ENCODE results near the gene LRRC4. TPM values are rescaled to one million over a fixed set of nuclear protein-coding genes. Genes with fewer than 3 reads are reported as not detected.

The LRRC4 gene
- total RNA-seq, 6 donors from 2014 or later = 3.9 to 23.3 (median 11.1) TPM

- H3K27ac ChIP-seq = no peak overlapping the region
- peaks cover 10 to 35% (median 24%) of the 10 kb centered on the region in 4 donors for H3K4me1 ChIP-seq
- TF ChIP-seq CTCF (IDR thresholded peaks at IDR 0.05) (no peak), POLR2AphosphoS5 (IDR thresholded peaks at IDR 0.05) (no peak), POLR2A (IDR thresholded peaks at IDR 0.05) (no peak), EP300 (IDR thresholded peaks at IDR 0.05) (no peak)
- no peaks in the 10 kb centered on the region for H3K9me3 ChIP-seq
- H3K27me3 ChIP-seq = no peaks in the 10 kb centered on the region
- DNase-seq (no peak), ATAC-seq (ENCODE audit: low FRiP score in 2 of 2) (no peak)
- 94 to 95% methylated on average over 2 of the region's 2 CpGs for WGBS, 2 donors
- no peak overlapping the region for H3K4me3 ChIP-seq
- peaks cover 0 to 3% (median 0%) of the 10 kb centered on the region in 4 donors for H3K36me3 ChIP-seq
These were observed 22.5 kb downstream of the LRRC4 start for GRCh38 chr7:128008744-128009143.

GRCh38 chr7:128008141-128008540 lies 23.1 kb downstream of the LRRC4 start:
- H3K36me3 ChIP-seq = peaks cover 0 to 3% (median 0%) of the 10 kb centered on the region in 4 donors
- WGBS, 2 donors = 92 to 97% methylated on average over 5 of the region's 5 CpGs
- TF ChIP-seq EP300 (IDR thresholded peaks at IDR 0.05) = no peak
- no peak for TF ChIP-seq POLR2AphosphoS5 (IDR thresholded peaks at IDR 0.05)
- no peak for TF ChIP-seq POLR2A (IDR thresholded peaks at IDR 0.05)
- TF ChIP-seq CTCF (IDR thresholded peaks at IDR 0.05) = no peak
- H3K27ac ChIP-seq = no peak overlapping the region
- H3K4me1 ChIP-seq = peaks cover 6 to 36% (median 23%) of the 10 kb centered on the region in 4 donors
- H3K27me3 ChIP-seq = no peaks in the 10 kb centered on the region
- no peaks in the 10 kb centered on the region for H3K9me3 ChIP-seq
- DNase-seq = no peak
- ATAC-seq (ENCODE audit: low FRiP score in 2 of 2) = no peak
- no peak overlapping the region for H3K4me3 ChIP-seq

GRCh38 chr7:128007303-128007680 lies 23.9 kb downstream of the LRRC4 start:
- no peak for DNase-seq
- no peaks in the 10 kb centered on the region for H3K9me3 ChIP-seq
- TF ChIP-seq EP300 (IDR thresholded peaks at IDR 0.05) (no peak), CTCF (IDR thresholded peaks at IDR 0.05) (no peak), POLR2AphosphoS5 (IDR thresholded peaks at IDR 0.05) (no peak)
- peaks cover 0 to 3% (median 0%) of the 10 kb centered on the region in 4 donors for H3K36me3 ChIP-seq
- 92 to 94% methylated on average over 3 of the region's 3 CpGs for WGBS, 2 donors
- ATAC-seq (ENCODE audit: low FRiP score in 2 of 2) = no peak
- peak overlapping the region in 1 of 4 donors; percentile 47 for H3K27ac ChIP-seq
- H3K4me1 ChIP-seq = peaks cover 6 to 39% (median 21%) of the 10 kb centered on the region in 4 donors
- H3K4me3 ChIP-seq = no peak overlapping the region
- no peaks in the 10 kb centered on the region for H3K27me3 ChIP-seq

- no peaks in the 10 kb centered on the region for H3K9me3 ChIP-seq
- no peak for ATAC-seq (ENCODE audit: low FRiP score in 2 of 2)
- no peaks in the 10 kb centered on the region for H3K27me3 ChIP-seq
- WGBS, 2 donors = 86 to 97% methylated on average over 2 to 8 of the region's 8 CpGs
- TF ChIP-seq EP300 (IDR thresholded peaks at IDR 0.05) (peak in 1 of 4 donors; percentile 40), POLR2AphosphoS5 (IDR thresholded peaks at IDR 0.05) (no peak)
- H3K36me3 ChIP-seq = peaks cover 0 to 3% (median 0%) of the 10 kb centered on the region in 4 donors
- H3K4me1 ChIP-seq = peaks cover 6 to 39% (median 20%) of the 10 kb centered on the region in 4 donors
- H3K27ac ChIP-seq = peak overlapping the region in 1 of 4 donors; percentile 47
- peak in 1 of 2 donors; percentile 54 for DNase-seq
- no peak overlapping the region for H3K4me3 ChIP-seq
These were observed 24.5 kb downstream of the LRRC4 start for GRCh38 chr7:128006550-128007302.

GRCh38 chr7:128005759-128006159 lies 25.5 kb downstream of the LRRC4 start:
- ATAC-seq (ENCODE audit: low FRiP score in 2 of 2) = no peak
- H3K27ac ChIP-seq = peak overlapping the region in 1 of 4 donors; percentile 47

More at GRCh38 chr7:128005759-128006159, 25.5 kb downstream of the LRRC4 start:
- 86 to 90% methylated on average over 3 of the region's 3 CpGs for WGBS, 2 donors
- DNase-seq = no peak
- no peak for TF ChIP-seq POLR2A (IDR thresholded peaks at IDR 0.05)
- no peak for TF ChIP-seq EP300 (IDR thresholded peaks at IDR 0.05)
- TF ChIP-seq CTCF (IDR thresholded peaks at IDR 0.05) = no peak
- no peak for TF ChIP-seq POLR2AphosphoS5 (IDR thresholded peaks at IDR 0.05)
- Histone ChIP-seq H3K9me3 (no peaks in the 10 kb centered on the region), H3K36me3 (peaks cover 0 to 3% (median 0%) of the 10 kb centered on the region in 4 donors), H3K4me1 (peaks cover 2 to 38% (median 17%) of the 10 kb centered on the region in 4 donors), H3K27me3 (no peaks in the 10 kb centered on the region), H3K4me3 (no peak overlapping the region)

Measured in upper lobe of left lung (tissue), 6 donors.